ENCODE results near the gene SMCP.

DNA sequence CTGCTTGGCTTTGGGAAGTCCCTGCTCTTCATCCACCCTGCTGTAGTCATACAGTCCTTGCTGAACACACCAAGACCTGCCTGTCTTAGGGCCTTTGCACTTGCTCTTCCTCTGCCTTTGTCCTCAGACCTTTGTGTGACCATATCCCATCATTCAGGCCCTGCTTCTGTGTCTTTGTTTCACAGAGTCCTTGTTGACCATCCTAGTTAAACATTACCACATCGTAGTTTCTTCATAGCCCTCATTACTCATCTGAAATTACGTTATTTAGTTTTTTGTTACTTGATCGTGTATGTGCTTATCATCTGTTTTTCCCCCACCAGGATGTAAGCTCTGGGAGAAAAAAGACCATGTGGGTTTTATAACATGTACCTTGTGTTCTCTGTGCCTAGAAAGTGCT lies 50.5 kb downstream of the SMCP start:
- TF ChIP-seq, protein P1, sequence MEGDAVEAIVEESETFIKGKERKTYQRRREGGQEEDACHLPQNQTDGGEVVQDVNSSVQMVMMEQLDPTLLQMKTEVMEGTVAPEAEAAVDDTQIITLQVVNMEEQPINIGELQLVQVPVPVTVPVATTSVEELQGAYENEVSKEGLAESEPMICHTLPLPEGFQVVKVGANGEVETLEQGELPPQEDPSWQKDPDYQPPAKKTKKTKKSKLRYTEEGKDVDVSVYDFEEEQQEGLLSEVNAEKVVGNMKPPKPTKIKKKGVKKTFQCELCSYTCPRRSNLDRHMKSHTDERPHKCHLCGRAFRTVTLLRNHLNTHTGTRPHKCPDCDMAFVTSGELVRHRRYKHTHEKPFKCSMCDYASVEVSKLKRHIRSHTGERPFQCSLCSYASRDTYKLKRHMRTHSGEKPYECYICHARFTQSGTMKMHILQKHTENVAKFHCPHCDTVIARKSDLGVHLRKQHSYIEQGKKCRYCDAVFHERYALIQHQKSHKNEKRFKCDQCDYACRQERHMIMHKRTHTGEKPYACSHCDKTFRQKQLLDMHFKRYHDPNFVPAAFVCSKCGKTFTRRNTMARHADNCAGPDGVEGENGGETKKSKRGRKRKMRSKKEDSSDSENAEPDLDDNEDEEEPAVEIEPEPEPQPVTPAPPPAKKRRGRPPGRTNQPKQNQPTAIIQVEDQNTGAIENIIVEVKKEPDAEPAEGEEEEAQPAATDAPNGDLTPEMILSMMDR (IDR thresholded peaks at IDR 0.05) = no peak
- TF ChIP-seq POLR2A (IDR thresholded peaks at IDR 0.05) = no peak
